Activated T-helper 2 cell treated with anti-CD3 and anti-CD28 coated beads, Interferon-gamma antibody, Interleukin-2, Interleukin-4, amounts not matched to agents 10 μg/mL and 5 μg/mL and 100 μg/mL, durations not matched to agents 14 hours and 24 hours and 36 hours (primary cell): ENCODE measurements around the gene IER5L. TPM values are rescaled to one million over a fixed set of nuclear protein-coding genes. Genes with fewer than 3 reads are reported as not detected.

Experiments used
- DNase-seq: peaks from one replicate; pipeline ENCODE4 v3.0.0; 2021; ENCODE audit warnings: low spot score
- H3K27ac Mint-ChIP-seq: one replicate; pipeline ENCODE4 v1.8.0; 2021; ENCODE audit warnings: mixed read lengths
- H3K27me3 Mint-ChIP-seq: one replicate; pipeline ENCODE4 v1.8.0; 2021; ENCODE audit warnings: low read depth, mixed read lengths
- H3K36me3 Mint-ChIP-seq: one replicate; pipeline ENCODE4 v1.8.0; 2021; ENCODE audit warnings: low read depth, mixed read lengths
- H3K4me1 Mint-ChIP-seq: one replicate; pipeline ENCODE4 v1.8.0; 2021; ENCODE audit warnings: low read depth, mixed read lengths
- H3K4me3 Mint-ChIP-seq: one replicate; pipeline ENCODE4 v1.8.0; 2021; ENCODE audit warnings: low read depth, mild to moderate bottlenecking, moderate library complexity, mixed read lengths
- H3K9me3 Mint-ChIP-seq: one replicate; pipeline ENCODE4 v1.8.0; 2021; ENCODE audit warnings: mixed read lengths
- intact Hi-C: fragments of 100-400 bp; cut with micrococcal nuclease; formaldehyde crosslinking; loops from one replicate; pipeline ENCODE4 v1.15.1; 2023
- total RNA-seq: library from RNA; stranded (reverse); gene quantifications from 2 replicates; pipeline ENCODE4 v1.2.3, GENCODE V29; 2022

Gene IER5L
- total RNA-seq, 1 donor from 2014 or later = 8.6 TPM

GRCh38 chr9:129213551-129213950 lies 35.5 kb upstream of the IER5L start:
- no peak for DNase-seq
- Mint-ChIP-seq H3K27ac (no peak overlapping the region), H3K4me1 (peaks cover 5% of the 10 kb centered on the region), H3K9me3 (no peaks in the 10 kb centered on the region), H3K4me3 (no peak overlapping the region), H3K27me3 (peaks cover 2% of the 10 kb centered on the region), H3K36me3 (no peaks in the 10 kb centered on the region)
- intact Hi-C loops = no loop called here

DNA sequence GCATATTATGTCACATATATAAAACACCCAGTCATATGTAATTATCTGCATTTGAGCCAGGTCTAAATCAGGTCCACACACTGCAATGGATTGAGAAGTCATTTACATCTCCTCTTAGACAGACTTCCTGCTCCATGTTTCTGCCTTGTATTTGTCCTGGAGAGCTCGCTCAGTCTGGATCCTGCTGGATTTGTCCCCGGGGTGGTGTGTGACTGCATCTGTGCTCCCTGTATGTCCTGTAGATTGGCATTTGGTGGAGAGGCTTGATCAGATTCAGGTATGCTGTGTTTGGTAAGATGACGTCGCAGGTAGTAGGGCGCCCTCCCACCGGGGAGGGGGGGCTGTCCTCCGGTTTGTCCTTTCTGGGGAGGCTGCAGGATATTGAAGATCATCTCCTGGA lies 33.6 kb upstream of the IER5L start:
- intact Hi-C loops = no loop called here
- H3K9me3 Mint-ChIP-seq = no peaks in the 10 kb centered on the region
- DNase-seq = no peak
- no peak overlapping the region for H3K27ac Mint-ChIP-seq
- H3K4me1 Mint-ChIP-seq = peaks cover 12% of the 10 kb centered on the region
- H3K36me3 Mint-ChIP-seq = no peaks in the 10 kb centered on the region
- no peak overlapping the region for H3K4me3 Mint-ChIP-seq
- peaks cover 2% of the 10 kb centered on the region for H3K27me3 Mint-ChIP-seq

DNA sequence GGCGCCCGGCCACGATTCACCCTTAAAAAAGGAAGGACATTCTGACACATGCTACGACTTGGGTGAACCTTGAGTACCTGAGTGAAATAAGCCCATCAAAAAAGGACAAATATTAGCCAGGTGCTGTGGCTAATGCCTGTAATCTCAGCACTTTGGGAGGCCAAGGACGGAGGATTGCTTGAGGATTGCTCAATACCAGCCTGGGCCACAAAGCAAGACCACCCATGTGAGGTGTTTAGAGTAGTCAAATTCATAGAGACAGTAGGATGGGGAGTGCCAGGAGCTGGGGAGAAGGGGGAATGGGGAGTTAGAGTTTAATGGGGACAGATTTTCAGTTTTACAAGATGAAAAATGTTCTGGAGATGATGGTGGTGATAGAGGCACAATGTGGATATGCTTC lies 32.1 kb upstream of the IER5L start:
- intact Hi-C loops = no loop called here
- H3K9me3 Mint-ChIP-seq = no peaks in the 10 kb centered on the region

DNA sequence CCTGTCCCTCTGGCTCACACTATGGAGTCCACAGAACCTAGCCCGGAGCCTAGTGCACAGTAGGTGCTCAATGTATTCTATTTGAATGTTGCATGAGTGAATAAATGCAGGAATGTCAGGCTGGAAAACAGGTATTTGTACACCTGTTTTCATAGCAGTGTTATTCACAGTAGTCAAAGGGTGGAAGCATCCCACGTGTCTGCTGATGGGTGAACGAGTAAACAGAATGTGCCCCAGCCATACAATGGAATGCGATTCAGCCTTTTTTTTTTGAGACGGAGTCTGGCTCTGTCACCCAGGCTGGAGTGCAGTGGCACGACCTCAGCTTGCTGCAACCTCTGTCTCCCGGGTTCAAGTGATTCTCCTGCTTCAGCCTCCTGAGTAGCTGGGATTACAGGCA lies 31.5 kb upstream of the IER5L start:
- intact Hi-C loops = no loop called here
- Mint-ChIP-seq H3K27me3 (no peaks in the 10 kb centered on the region), H3K27ac (no peak overlapping the region), H3K4me1 (peaks cover 13% of the 10 kb centered on the region), H3K36me3 (no peaks in the 10 kb centered on the region), H3K4me3 (no peak overlapping the region), H3K9me3 (no peaks in the 10 kb centered on the region)
- no peak for DNase-seq

More for the DNA sequence above, 32.1 kb upstream of the IER5L start:
- no peak for DNase-seq
- Mint-ChIP-seq H3K27ac (no peak overlapping the region), H3K4me3 (no peak overlapping the region), H3K27me3 (no peaks in the 10 kb centered on the region), H3K4me1 (peaks cover 13% of the 10 kb centered on the region), H3K36me3 (no peaks in the 10 kb centered on the region)

DNA sequence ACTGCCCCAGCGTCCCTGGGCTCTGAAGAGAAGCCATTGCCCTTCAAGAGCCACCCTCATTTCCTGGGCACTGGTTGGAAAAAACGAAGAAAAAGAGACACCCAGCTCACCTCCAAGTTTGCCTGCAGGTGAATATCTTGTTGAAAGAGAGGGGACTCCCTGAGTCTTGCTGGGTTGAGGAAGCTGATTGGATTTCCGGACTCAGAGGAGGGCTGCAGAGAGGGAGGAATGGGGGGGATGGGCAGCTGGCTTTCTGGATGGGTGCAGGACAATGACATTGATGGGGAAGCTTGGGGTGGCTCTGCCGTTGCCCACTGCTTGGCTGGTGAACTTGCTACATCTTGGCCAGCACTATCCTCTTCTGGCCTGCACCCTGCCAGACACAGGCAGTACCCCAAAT lies 31.0 kb upstream of the IER5L start:
- Mint-ChIP-seq H3K4me3 (no peak overlapping the region), H3K27ac (peak overlapping the region; percentile 62)
- intact Hi-C loops = no loop called here

DNA sequence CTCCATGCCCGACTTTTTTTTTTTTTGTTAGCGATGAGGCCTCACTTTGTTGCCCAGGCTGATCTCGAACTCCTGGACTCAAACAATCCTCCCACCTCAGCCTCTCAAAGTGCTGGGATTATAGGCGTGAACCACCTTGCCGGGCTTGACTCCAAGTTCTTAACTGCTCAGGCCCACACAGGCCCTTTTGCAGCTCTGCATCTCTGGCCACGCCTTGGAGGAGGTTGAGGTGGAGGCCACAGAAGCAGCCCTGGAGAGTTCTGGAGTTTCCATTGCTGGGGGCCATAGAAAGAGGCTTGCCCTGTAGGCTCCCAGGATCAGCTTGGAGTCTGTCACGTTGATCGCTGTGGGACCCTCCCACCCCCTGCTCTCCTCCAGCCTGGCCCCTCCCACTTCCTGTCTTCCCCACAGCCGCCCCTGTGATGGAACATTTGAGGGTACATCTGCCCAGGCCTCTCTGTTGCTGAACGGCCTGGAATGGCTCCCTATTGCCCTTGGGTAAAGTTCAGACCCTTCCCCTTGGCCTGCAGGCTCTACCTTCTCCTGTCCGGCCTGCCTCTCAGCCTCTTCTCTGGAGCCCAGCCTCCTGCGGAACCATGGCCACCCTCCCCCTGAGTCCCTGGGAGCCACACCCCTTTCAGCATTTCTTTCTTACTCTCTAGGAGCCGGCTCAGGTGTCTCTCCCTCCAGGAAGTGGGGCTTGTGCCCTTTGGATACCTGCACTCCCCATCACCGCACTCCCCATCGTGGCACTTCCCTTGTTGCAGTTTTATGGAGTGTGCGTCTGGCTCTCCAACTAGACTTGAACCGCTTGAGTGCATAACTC lies 30.4 kb upstream of the IER5L start:
- Mint-ChIP-seq H3K27ac (peak overlapping the region; percentile 62), H3K27me3 (no peaks in the 10 kb centered on the region), H3K9me3 (no peaks in the 10 kb centered on the region), H3K36me3 (no peaks in the 10 kb centered on the region), H3K4me1 (peaks cover 13% of the 10 kb centered on the region), H3K4me3 (no peak overlapping the region)
- peak; percentile 23 for DNase-seq
- intact Hi-C loops = no loop called here

More for the DNA sequence above, 31.0 kb upstream of the IER5L start:
- no peak for DNase-seq
- no peaks in the 10 kb centered on the region for H3K9me3 Mint-ChIP-seq
- peaks cover 13% of the 10 kb centered on the region for H3K4me1 Mint-ChIP-seq
- no peaks in the 10 kb centered on the region for H3K36me3 Mint-ChIP-seq
- no peaks in the 10 kb centered on the region for H3K27me3 Mint-ChIP-seq

GRCh38 chr9:129206905-129207304 lies 28.8 kb upstream of the IER5L start:
- Mint-ChIP-seq H3K4me3 (no peak overlapping the region), H3K27ac (no peak overlapping the region), H3K36me3 (no peaks in the 10 kb centered on the region), H3K9me3 (no peaks in the 10 kb centered on the region), H3K27me3 (no peaks in the 10 kb centered on the region), H3K4me1 (peaks cover 16% of the 10 kb centered on the region)
- DNase-seq = no peak
- intact Hi-C loops = no loop called here

GRCh38 chr9:129206401-129206800 lies 28.3 kb upstream of the IER5L start:
- peaks cover 16% of the 10 kb centered on the region for H3K4me1 Mint-ChIP-seq
- H3K27me3 Mint-ChIP-seq = no peaks in the 10 kb centered on the region
- H3K9me3 Mint-ChIP-seq = no peaks in the 10 kb centered on the region
- intact Hi-C loops = no loop called here
- no peak overlapping the region for H3K27ac Mint-ChIP-seq
- DNase-seq = no peak
- no peaks in the 10 kb centered on the region for H3K36me3 Mint-ChIP-seq
- no peak overlapping the region for H3K4me3 Mint-ChIP-seq

GRCh38 chr9:129204840-129205239 lies 26.8 kb upstream of the IER5L start:
- no peaks in the 10 kb centered on the region for H3K27me3 Mint-ChIP-seq
- no peak overlapping the region for H3K4me3 Mint-ChIP-seq
- no peak for DNase-seq
- H3K9me3 Mint-ChIP-seq = no peaks in the 10 kb centered on the region
- H3K36me3 Mint-ChIP-seq = no peaks in the 10 kb centered on the region
- no peak overlapping the region for H3K27ac Mint-ChIP-seq
- intact Hi-C loops = no loop called here
- peaks cover 16% of the 10 kb centered on the region for H3K4me1 Mint-ChIP-seq

- no peaks in the 10 kb centered on the region for H3K9me3 Mint-ChIP-seq
- H3K4me1 Mint-ChIP-seq = peaks cover 14% of the 10 kb centered on the region
- H3K36me3 Mint-ChIP-seq = no peaks in the 10 kb centered on the region
- no peak for DNase-seq
- H3K4me3 Mint-ChIP-seq = peak overlapping the region; percentile 74
- intact Hi-C loops = no loop called here
- H3K27me3 Mint-ChIP-seq = peaks cover 4% of the 10 kb centered on the region
- H3K27ac Mint-ChIP-seq = no peak overlapping the region
These were observed 25.5 kb upstream of the IER5L start for GRCh38 chr9:129203556-129203909.

- peak; percentile 91 for DNase-seq
- peak overlapping the region; percentile 74 for H3K4me3 Mint-ChIP-seq
- H3K27me3 Mint-ChIP-seq = peaks cover 5% of the 10 kb centered on the region
- H3K4me1 Mint-ChIP-seq = peaks cover 12% of the 10 kb centered on the region
- peak overlapping the region; percentile 69 for H3K27ac Mint-ChIP-seq
- H3K9me3 Mint-ChIP-seq = no peaks in the 10 kb centered on the region
- no peaks in the 10 kb centered on the region for H3K36me3 Mint-ChIP-seq
- intact Hi-C loops = no loop called here
These were observed 24.8 kb upstream of the IER5L start for GRCh38 chr9:129202613-129203555.

- H3K27ac Mint-ChIP-seq = no peak overlapping the region
- no peaks in the 10 kb centered on the region for H3K36me3 Mint-ChIP-seq
- H3K4me3 Mint-ChIP-seq = no peak overlapping the region
- H3K27me3 Mint-ChIP-seq = peaks cover 5% of the 10 kb centered on the region
- peaks cover 9% of the 10 kb centered on the region for H3K4me1 Mint-ChIP-seq
- H3K9me3 Mint-ChIP-seq = no peaks in the 10 kb centered on the region
- intact Hi-C loops = no loop called here
- DNase-seq = no peak
These were observed 23.8 kb upstream of the IER5L start for GRCh38 chr9:129201866-129202265.

GRCh38 chr9:129201289-129201688 lies 23.2 kb upstream of the IER5L start:
- no peaks in the 10 kb centered on the region for H3K9me3 Mint-ChIP-seq
- H3K27me3 Mint-ChIP-seq = peaks cover 7% of the 10 kb centered on the region
- no peaks in the 10 kb centered on the region for H3K36me3 Mint-ChIP-seq
- intact Hi-C loops = no loop called here
- H3K27ac Mint-ChIP-seq = no peak overlapping the region
- no peak overlapping the region for H3K4me3 Mint-ChIP-seq
- H3K4me1 Mint-ChIP-seq = peaks cover 6% of the 10 kb centered on the region
- DNase-seq = no peak
